GM21367 (cell line): Measurements from ENCODE around the gene PCDH1.

Experiments
- ATAC-seq: cut with Tn5 transposase; IDR thresholded peaks from one replicate; pipeline ENCODE4 v1.9.1; 2021; ENCODE audit not compliant: unreplicated experiment

The PCDH1 gene

DNA sequence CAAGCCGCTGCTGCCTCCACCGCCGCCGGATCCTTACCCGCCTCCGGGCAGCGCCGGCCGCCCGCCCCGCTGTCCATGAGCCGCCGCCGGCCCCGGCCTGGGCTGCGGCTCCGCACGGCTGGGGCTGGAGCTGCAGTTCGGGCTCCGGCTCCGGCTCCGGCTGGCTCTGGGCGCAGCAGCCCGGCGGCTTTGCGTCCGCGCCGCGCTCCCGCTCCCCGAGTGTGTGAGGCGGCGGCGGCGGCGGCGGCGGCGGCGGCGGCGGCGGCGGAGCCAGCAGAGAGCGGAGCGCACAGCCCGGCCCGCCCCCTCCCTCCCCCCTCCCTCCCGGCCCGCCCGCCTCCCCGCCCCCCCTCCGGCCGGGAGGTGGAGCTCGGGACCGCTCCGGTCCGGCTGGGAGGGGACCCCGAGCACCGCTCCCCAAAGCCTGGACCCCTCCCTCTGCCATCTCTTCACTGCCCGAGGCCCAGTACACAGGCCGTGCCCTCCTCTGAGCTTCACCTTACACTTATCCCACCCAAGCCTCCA is at the start of gene PCDH1:
Gene PCDH1, minus strand, starts transcription at position 225 of the 525 bp plus-strand sequence. Its CDS starts 148 bp downstream, at position 77.
- no peak for ATAC-seq

DNA sequence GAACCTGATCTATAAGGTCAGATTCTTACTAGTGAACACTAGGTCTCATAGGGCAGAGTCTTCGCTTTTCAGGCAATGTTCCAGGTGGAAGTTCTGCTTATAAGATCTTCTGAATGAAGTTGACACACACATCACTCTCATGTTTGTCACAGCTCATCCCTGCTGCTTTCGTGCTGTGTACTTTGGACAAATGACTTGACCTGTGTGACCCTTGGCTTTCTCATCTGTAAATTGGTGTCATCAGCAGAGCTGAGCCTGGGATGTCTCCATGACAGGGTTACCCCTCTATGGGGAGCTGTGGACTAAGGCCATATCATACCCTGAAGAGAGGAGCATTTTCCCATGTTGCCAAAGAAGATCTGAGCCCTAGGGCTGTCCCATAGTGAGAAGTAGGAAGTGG is 48.2 kb upstream of the PCDH1 start:
- no peak for ATAC-seq

DNA sequence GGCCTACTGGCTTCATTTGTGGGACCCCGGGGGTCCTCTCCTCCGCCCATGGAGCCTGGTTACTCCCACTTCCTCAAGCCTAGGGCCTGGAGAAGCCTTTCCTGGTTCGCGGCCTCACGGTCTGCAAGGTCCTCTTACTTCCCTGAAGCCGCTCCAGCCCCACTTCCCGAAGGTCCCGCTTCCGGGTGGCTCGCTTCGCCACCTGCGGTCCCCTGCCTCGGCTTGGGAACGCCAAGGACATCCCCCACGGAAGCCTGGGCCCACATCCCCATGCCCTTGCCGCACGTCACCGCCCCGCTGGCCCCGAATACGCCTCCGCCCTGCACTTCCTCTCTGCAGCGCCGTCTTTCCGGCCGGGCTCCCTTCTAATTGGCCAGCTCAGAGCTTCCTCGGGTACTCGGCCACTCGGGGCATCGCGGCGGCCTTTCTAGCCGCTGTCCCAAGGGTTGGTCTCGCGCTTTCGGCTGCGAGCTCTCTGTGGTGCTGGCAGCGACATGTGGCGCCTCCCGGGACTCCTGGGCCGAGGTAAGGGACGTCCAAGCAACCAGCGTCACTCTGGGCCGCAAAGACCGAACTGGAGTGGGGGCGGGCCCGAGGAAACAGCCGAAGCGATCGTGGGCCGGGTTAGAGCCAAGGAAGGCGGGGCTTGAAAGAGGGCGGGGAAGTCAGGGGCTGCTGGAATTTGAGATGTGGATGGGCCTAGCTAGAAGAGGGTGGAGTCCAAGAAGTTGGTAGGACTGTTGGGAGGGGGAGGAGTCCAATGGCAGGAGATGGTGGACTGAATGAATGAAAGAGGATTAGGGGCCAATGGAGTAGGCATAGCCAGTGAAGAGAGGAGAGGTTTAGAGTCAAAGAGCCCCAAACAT is 45.5 kb upstream of the PCDH1 start, which contains the start of gene DELE1:
Gene DELE1, plus strand, starts transcription at position 424 of the 866 bp plus-strand sequence. Its CDS starts 71 bp downstream, at position 495.
- peak; percentile 94 for ATAC-seq

DNA sequence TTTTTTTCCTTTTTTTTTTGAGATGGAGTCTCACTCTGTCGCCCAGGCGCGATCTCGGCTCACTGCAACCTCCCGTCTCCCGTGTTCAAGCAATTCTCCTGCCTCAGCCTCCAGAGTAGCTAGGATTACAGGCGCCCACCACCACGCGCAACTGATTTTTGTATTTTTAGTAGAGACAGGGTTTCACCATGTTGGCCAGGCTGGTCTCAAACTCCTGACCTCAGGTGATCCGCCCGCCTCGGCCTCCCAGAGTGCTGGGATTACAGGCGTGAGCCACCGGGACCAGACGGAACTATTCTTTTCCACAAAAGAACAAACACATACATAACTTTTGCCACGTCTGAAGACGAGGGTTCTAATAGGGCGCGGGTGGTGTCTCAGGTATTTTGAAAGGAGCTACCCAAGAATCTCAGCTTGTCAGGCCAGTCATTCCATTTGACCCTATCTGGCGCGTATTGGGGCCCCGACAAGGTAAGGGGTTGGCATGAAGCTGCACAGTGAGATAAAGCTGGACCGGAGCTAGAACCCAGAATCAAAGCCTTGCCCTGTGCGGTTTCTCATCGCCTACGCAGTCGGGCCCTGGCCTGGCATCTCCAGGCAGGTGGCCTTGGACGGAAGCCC is 44.7 kb upstream of the PCDH1 start:
- ATAC-seq = peak; percentile 1

DNA sequence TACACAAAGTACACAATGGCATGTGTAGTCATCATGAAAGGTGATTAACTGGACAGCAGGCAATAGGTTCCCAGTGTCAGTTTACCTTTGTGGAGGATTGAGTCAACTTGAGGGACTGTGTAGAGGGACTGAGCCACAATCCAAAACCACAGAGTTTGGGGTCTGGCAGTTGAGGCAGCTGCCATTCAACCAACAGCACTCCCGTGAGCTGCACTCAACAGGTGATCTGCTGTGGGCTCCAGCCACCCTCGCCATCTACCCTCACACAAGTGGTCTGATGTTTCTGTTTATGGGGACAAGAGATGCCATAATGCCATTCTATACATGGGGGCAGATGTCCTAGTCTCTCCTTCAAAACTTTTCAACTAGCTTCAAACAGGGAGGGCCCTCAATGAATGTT is 42.6 kb upstream of the PCDH1 start:
- ATAC-seq = no peak

DNA sequence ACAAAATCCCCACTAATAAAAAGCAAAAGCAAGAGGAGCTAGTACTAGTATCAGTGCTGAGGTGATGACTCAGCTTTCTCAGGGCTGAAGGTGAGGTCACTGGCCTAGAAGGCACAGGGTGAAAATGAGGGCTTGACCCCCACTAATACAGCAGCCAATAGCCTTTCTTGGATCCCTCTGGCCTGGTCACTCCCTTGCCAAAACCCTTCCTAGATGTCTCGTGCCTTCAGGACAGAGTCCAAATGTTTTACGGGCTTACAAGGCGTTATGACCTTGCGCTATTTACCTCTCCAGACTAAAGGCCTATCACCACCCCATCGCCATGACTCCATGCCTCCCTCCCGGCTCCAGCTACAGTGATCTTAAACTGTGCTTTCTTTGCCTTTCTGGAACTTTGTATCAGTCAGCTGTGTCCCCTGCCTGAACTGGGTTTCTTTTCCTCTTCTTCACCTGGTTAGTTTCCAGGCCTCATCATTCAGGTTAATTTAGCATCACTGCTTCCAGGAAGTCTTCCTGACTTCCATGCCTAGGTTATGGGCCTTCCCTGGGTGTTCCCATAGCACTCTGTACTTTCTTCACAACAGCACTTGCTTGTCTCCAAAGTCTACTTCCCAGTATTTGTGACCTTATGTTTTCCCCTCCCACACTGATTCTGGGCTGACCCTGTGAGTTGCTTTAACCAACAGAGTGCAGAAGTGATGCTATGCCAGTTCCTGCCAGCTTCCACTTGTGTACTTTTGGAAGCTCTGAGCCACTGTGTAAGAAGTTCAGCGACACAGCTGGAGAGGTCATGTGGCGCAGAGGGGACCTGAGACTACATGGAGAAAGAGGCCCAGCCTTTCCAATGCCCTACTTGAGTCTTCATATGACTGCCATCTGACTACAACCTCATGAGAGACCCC is 41.3 kb upstream of the PCDH1 start:
- no peak for ATAC-seq

DNA sequence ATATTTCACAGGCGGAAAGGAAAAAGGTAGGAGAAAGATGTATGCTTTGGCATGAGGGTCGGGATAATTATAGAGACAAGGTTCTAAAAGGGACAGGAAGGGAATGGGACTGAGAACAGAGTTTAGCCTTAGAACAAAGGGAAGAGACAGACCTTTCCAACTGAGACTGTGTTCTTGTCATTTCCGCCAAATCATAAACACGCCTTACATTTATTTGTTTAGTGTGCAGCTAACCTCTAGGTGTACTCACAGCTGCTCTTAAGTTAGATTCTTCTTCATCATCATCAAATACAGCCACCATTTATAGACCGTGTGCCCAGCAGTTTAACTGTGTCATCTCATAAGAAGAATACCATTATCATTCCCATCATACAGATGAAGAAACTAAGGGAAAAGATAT is 39.5 kb upstream of the PCDH1 start:
- ATAC-seq = no peak

DNA sequence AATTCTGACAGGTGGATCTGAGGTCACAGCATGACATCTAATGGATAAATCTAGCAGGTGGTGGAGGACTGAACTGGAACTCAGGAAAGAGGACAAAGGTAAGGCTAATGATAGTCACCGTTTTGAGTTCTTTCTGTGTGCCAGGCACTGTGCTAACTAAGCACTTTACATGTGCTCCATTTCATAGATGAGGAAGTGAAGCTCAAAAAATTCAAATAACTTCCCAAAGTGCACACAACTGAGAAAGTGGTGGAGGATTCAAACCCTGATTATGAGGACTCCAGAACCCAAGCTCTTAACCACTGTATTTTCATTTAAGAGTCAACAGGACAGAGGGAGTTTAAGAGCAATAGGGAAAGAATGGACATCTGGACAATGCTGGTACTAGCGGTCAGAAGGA is 38.3 kb upstream of the PCDH1 start:
- no peak for ATAC-seq

DNA sequence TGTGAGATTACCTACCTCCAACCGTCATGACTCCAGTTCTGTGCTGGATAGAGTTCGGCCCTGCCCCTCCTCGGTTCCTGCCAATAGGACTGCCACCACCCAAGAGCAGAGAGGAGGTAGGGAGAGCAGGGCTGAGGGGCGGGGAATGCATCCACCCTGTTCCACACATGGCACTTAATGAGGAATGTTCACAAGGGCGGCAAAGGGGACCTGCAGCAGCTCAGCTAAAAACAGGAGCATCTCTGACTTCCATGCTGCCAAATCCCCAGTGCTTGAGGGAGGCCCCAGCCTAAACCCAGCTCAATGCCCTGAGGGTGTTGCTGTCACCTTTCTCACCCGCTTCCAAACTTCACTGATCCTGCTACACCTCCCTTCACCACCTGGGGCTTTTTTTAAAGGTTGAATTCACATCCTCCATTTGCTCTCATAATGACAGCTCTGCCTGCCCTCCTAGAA is 37.7 kb upstream of the PCDH1 start:
- ATAC-seq = no peak

DNA sequence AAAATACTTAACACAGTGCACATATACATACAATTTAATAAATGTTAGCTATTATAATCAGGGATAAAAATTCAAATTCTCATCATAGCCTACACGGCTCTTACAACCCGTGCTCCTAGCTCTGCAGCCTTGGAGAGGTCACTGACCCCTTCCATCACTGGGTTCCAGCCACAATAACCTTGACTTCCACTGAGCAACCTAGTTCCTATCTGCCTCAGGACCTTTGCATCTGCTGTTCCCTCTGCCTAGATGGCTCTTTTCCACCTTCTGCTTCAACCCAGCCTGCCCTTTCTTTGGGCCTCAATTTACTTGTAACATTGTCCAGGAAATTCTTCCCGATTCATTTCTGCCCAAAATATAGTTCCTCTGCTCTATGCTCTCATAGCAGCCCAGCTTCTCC is 36.6 kb upstream of the PCDH1 start:
- ATAC-seq = no peak

DNA sequence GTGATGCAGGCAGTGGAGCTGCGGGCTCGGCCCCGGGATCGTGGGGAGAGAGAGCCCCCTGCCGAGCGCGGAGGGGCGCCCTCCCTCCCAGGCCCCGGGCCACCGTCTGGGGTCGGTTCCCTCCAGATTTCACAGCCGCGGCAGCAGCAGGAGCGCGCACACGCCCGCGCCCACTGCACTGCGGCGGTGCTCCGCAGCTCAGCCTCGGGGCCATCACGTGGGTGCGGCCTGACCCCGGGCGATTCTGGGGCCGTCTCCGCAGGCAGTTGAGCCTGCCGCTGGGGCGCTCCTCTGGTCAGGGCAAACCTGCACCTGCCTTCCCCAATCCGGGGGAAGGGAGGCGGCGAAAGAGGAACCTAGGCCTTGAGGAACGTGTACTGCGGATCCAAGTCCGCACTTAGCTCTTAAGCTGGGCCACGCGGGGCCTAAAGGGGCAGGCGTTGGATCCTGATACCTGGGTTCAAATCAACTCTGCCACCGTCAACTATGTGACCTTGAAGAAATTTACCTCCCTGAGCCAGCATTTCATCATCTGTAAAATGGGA is 36.1 kb upstream of the PCDH1 start:
- peak; percentile 73 for ATAC-seq

DNA sequence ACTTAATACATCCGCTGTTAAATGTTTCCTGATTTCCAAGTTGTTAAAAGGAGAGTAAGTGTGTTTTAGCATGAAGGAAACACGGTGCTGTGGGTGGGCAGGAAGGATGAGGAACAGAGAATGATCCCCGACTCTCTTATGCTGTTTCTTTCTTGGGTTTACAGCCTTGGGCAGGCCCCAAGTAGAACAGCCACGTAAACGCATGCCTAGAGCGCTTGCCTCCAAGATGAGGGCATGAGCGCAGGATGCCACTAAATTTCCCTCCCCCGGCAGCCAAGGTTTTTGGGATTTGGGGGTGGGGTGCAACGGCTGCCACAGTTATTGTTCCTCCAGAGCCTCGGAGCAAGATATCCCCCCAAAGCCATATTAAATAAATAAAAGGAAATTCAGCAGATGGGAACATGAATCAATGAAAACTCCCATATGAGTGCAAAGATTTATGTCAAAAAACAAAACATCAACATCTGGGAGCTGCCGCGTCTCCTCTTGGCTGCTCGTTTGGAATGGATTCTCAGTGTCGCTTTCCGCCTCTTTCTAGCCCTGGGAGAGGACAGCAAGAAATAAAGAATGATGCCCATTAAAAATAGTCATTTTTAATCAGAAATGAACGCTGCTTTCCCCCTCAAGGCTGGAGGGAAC is 35.5 kb upstream of the PCDH1 start:
- ATAC-seq = no peak

DNA sequence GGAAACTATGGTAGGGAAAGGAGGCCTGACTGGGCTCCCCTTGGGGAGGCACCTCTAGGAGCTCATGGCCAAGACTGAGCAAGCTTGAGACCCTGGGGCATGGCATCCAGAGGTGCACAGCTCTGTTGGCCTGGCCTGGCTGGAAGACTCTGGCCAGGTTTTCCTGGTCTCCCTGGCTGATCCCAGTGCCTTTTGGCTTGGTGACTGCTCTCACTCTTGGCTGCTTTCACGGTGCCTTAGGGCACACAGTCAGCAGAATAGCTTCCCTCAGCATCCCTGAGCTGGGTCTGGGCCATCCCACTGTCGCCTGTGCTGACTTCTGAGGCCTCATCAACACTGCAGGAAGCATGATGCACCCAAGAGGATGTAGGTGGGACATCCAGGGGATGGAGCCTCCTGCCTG is 32.1 kb upstream of the PCDH1 start:
- no peak for ATAC-seq

DNA sequence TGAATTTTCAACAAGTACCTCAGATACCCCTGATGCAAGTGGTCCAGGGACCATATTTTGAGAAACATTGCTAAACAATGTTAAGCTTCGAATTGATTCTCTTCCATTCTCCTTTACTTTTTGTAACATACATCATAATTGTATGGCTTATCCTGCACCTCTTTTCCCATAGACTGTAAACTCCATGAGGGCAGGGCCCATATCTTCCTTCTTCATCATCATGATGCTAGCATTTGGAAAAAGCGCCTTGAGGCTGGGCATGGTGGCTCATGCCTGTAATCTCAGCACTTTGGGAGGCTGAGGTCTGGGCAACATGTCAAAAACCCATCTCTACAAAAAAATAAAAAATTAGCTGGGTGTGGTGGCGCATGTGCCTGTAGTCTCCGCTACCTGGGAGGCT is 31.0 kb upstream of the PCDH1 start:
- no peak for ATAC-seq

DNA sequence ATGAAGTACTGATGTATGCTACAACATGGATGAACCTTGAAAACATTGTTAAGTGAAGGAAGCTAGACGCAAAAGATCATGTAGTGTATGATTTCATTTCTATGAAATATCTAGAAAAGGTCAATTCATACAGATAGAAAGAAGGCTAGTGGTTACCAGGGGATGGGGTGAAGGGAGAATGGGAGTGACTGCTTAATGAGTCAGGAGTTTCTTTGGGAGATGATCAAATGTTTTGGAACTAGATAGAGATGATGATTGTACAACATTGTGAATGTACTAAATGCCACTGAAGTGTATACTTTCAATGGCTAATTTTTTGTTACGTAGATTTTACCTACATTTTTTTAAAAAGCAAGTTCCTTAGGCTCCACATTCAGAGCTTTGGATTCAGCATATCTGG is 30.6 kb upstream of the PCDH1 start:
- ATAC-seq = no peak

DNA sequence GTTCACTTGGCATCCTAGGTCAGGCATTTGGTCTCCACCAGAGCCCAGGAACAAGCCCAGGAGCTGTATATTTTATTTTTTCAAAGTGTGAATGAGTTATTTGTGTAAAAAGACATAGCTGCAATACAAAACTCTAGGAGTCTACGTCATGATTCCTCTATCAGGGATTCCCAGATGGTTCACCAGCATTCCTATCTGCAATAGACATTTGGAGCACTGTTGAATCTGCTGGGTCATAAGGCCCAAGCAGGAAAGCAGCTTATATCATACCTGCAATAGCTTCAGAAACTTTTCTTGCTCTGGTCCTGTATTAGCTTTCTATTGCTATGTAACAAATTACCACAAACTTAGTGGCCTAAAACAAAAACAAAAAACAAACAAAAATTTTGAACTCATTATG is 28.8 kb upstream of the PCDH1 start:
- ATAC-seq = no peak

DNA sequence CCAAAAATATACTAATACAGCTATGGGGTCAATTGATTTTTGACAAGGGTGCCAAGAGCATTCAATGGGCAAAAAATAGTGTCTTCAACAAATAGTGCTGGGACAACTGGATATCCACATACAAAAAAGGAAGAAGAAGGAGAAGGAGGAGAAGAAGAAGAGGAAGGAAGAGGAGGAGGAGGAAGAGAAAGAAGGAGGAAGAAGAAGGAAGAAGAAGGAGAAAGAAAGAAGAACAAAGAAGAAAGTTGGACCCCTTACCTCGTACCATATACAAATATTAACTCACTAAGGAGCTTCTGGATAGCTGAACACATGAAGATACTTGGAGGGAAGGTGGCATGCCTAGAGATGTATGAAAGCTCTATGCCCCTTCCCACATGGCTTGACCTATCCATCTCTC is 28.3 kb upstream of the PCDH1 start:
- ATAC-seq = no peak

DNA sequence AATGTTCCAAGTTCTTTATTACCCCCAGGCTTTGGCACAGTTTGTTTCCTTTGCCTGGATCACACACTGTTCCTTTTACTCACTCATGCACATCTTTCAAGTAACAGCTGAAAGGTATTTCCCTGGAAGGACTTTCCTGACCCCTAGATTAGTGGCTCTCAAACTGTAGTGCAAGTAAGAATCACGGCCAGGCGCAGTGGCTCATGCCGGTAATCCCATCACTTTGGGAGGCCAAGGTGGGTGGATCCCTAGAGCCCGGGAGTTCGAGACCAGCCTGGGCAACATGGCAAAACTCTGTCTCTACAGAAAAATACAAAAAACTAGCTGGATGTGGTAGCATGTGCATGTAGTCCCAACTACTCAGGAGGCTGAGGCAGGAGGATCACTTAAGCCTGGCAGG is 26.3 kb upstream of the PCDH1 start:
- no peak for ATAC-seq

DNA sequence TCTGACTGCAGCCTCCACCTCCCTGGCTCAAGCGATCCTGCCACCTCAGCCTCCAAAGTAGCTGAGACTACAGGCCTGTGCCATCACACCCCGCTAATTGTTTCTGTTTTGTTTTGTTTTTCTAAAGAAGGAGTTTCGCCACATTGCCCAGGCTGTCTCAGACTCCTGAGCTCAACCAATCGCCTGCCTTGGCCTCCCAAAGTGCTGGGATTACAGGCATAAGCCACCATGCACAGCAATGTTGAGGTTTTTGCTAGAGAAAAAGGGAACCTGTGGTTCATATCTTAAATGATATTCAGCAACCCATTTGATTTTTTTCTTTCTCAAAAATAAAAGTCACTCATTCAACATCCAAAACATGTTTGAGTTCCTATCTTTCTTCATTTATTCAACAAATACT is 25.1 kb upstream of the PCDH1 start:
- no peak for ATAC-seq
